CD4-positive, alpha-beta T cell treated with Interleukin-6 for 4 hours (primary cell): Measurements from ENCODE around the gene PIK3R1.
A peak's percentile ranks its signal among the peaks of the same experiment; 100 is the strongest.

Experiments
- DNase-seq: peaks from one replicate; pipeline ENCODE4 v3.0.0-alpha.2; 2020; ENCODE audit warnings: mixed read lengths

PIK3R1 gene

DNA sequence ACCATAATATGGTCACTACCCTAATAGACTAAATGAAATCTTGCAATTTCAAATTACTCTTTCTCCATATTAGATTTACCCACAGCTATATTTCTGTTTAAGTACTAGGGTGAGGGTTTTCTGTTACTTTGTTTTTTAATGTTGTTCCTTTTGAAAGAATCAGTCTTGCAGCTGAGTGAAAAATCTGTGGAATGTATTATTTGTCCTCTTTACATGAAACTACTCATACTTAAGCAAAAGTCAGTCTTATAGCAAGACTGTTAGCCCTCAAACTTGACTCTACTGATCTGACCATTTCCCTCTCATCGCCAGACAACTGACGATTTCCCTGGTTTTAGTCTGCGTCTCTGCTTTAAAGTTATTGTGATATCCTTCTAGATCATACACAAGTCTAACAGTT lies 84.0 kb downstream of the PIK3R1 start:
- DNase-seq = no peak

DNA sequence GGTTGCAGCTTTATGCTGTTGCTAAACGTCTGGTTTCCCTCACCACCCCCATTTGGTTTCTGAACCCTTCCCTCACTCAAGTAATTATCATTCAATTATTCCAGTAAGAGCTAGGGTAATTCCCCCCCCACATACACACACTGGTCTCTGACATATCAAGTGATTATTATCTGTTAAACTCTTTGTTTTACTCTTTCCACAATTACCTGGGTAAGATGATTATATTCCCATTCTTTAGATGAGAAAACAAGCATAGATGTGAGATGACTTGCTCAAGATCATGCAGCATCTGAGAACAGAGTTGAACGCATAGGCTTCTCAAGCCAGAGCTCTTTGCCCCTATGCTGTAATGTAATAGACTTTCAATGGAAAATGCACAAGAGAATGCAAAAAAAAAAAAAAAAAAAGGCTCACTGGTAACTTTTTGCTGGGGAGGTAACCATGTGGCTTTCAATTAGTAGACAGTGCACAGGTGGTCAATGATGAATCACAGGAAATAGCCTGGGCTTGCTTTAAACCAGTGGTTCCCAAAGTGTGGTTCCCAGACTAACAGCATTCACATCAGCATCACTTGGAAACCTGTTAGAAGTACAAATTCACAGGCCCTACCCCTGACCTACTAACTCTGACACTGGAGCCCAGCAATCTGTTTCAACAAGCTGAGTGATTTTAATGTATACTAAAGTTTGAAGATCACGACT lies 87.6 kb downstream of the PIK3R1 start:
- no peak for DNase-seq

DNA sequence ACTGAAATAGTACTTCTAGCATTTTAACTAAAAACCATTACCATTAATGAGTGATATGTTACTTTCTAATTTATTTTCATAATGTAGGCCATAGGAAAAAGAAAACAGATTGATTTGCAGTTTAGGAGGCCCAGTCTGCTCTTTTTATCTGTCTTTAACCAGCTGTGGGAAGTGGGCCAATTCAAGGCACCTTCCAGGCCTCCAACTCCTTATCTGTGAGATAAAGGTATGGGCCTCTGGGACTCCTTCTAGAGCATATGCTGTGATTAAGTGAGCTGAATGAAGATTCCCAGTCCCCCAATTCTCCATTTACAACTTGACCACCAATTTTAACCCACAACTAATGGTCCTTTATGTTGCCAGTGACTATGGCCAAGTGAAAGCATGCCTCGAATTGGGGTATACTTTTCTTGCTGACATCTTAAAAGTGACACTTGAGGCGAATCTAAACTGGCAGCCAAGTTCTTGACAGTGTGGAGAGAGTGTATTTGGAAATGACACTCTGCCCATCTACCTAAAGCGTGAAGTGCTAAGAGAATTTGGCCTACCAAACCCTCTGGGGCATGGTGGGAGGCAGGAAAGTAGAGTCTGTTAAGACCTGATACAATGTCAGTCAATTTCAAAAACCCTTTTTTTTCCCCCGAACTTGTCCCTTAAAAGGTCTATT lies 88.3 kb downstream of the PIK3R1 start:
- no peak for DNase-seq

GRCh38 chr5:68304421-68305052 lies 89.0 kb downstream of the PIK3R1 start:
- no peak for DNase-seq

DNA sequence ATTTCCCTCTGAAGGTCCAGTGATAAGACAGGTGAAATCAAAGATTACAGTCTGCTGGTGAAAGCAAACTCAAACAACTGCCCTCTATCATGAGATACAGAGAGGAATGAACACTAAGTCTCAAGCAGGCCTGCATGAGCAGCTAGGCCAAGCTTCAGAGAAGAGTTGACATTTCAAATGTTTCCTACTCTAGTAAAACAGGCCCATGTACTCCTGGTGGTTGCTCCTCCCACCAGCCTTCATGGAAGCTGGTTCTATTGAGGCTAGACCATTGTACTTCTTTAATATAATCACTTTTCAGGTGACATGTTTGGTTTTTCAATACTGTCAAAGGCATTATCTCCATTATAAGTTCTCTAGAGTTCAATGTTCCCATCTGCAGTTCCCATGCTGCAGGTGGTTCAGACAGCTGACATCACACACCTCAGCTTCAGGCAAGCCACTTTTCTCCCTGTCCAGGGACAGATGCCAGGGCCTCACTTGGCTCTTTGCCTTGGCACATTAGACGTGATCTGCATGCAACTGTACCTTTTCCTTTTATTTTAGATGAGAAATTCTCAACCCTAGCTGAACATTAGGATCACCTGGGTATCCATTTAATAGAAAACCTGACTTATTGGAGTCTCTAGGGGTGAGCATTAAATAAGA lies 89.8 kb downstream of the PIK3R1 start:
- DNase-seq = no peak

DNA sequence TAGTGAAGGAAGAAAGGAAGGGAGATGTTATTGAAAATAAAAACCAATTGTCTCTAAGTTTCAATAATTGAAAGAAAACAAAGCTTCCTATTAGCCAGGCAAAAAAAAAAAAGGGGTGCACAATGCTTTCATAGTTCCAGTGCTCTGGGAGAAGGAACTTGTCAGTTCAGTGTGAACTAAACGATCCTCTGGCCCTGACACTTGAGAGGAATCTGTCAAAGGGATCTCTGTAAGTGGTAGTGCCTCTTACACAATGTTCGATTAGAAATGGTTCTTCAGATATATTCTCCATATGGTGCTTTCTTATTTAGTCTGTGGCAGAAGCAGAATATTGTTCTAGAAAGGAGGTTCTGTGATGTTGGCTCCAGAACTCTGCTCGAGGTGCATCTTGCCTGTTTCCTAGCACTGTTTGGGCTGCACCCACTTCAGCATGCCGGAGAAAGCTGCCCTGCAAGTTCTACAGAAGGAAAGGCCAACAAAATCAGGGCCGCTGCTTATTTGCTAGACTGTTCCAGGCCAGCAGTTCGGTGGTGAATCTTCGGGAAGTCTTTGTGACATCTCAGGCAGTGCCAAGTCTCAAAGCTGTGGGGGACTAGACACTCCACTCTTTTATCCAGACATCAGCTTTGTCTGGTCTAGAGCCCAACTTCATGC lies 90.9 kb downstream of the PIK3R1 start:
- no peak for DNase-seq

DNA sequence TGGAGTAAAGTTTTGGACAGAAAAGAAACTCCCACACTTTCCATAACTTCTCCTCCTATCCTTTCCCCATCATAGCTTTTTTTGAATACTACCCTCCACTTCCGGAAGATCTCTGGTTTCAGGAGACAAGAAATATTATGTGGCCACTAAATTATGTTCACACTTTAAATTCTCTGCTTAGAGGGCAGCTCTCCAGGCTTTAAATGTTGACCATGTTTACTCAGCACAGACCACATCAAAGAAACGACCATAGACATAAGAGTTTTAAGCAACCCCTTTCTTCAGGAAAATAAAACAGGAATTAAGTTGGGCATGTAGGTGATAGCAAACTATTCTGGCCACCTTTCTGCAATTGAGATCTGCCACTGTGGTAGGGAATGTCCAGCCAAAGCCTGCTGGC lies 97.8 kb downstream of the PIK3R1 start:
- DNase-seq = no peak

DNA sequence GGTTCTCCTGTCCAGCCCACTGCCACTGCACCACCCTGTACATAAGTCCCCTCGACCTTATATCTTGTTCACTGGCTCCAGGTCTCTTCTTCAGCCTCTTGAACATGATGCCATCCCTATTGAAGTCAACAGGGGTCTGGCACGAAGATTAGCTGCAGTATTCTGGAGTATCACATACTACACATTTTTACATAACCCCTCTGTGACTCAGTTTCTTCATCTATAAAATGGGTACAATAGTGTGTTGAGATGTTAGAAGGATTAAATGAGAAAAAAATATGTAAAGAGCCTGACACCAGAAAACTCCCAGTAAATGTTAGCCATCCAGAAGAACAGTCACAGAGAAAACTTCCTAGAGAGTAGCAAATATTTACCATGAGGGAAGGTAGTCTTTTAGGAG lies 98.9 kb downstream of the PIK3R1 start:
- no peak for DNase-seq

DNA sequence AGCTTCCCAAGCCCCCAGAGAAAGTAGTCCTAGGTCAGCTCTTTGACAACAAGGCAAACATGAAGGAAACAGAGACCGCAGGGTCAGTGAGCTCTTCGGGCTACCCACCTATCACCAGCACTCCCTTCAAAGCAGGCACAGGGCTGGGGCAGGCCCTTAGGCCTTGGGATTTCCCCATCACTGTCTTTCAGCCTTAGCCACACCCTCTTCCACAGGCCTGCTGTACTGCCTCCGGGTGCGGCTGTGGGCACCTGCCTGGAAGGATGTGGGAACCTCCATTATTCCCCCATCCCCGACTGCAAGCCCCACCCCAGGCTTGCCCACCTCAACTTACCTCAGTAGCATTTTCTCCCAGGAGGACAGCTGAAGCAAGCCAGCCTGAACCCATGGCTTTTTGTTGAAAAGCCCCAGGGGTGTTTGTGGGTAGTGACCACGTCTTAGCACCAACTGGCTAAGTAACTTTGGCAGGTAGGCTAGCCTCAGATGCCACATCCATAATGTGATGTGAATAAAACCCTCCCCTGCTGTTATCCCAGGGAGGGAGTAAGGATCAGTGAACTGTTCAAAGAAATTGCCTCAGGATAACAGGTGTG lies 100.2 kb downstream of the PIK3R1 start:
- DNase-seq = peak; percentile 15

GRCh38 chr5:68316469-68316868 lies 100.9 kb downstream of the PIK3R1 start:
- DNase-seq = no peak

- no peak for DNase-seq
Observed at GRCh38 chr5:68317646-68318045, 102.1 kb downstream of the PIK3R1 start.

DNA sequence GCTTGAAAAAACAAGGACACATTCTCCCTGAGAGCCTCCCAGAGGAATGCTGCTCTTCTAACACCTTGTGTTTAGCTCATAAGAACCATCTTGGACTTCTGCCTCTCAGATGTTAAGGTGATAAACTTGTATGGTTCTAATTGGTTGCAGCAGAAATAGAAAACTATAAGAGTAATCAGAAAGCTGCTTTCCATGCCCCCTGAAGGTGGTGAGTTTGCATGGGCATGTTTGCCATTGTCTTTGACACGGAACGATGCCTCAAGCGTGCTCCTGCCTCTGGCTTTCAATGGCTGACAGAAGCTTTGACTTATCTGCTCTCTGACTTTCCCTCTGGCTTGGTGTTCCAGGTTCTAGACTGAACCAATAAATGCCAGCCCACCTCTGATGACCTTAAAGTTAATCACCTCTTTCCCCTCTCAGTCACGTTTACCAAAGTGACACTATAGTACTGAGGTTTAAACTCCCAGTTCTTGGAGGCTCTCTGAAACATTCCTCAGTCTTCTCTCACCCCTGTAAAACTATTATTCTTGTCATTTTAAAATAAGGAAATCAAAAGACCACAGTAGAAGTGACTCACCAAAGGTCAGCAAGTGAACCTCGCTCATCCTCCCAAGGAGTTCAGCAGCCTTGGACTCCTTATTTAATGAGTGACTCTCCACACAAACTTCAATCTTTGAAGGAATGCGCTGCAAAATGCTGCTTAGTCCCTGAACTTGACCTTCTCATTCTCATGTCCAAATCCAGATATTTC lies 103.6 kb downstream of the PIK3R1 start:
- no peak for DNase-seq

DNA sequence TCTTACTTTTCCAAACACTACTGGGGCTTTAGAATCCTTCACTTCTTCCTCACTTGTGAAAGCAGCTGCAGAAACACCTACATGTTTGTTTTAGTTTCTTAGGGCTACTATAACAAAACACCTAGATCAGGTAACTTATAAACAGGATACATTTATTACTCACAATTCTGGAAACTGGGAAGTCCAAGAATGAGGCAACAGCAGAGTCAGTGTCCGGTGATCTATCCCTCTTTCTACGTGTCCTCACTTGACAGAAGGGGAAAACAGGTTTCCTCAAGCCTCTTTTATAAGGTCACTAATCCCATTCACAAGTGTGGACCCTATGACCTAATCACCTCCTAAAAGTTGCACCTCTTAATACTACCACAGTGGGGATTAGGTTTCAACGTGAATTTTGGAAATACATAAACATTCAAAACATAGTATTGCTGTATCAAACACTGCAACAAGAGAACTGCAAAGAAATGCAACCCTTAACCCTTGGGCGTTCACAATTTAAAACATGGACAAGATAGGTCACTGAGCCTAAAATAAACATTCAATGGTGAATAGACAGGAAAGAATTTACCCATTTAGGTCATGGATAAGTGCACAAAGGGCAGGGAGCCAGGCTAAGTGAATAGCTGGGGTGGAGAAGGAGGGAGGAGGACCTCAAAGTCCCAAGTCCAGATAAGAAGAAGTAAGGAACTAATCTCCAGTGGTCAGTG lies 104.3 kb downstream of the PIK3R1 start:
- DNase-seq = no peak

- DNase-seq = no peak
Observed at GRCh38 chr5:68320413-68320986, 104.9 kb downstream of the PIK3R1 start.

DNA sequence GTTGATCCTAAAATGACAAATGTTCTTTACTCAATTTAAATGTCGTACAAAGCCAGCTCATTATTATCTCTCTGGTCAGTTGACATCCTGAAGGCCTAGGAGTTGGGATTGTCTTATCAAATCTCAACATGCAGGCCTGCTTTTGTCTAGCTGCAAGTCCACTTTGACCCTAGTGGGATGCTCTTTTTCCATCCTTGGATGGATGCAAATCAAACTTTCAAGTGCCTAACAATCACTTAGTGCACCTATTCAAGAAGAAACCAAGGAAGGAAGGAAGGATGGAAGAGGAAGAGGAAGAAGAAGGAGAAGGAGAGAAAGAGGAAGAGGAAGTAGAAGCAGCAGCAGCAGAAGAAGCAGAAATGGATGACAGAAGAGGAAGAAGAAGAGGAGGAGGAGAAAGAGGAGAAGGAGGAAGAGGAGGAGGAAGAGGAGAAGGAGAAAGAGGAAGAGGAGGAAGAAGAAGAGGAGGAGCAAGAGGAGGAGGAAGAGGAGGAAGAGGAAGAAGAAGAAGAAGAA lies 109.6 kb downstream of the PIK3R1 start:
- no peak for DNase-seq

- no peak for DNase-seq
Observed at GRCh38 chr5:68329554-68330255, 114.1 kb downstream of the PIK3R1 start.

DNA sequence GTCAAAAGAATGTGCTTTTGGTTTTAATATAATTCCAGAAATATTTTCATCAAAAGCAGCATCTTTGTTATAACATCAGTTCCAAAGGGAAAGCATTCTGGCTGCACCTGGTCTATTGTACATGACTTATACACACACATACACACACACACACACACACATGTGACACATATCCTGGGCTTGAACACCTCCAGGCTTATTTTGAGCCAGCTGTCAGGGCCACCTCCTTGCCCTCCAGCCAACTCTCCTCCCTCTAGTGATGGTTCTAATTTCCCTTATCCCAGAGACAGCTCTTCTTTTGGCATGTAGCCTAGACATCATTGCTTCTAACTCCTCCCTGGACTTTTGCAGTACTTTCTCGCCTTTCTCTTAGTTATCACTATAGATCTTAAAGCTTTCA lies 115.0 kb downstream of the PIK3R1 start:
- no peak for DNase-seq

DNA sequence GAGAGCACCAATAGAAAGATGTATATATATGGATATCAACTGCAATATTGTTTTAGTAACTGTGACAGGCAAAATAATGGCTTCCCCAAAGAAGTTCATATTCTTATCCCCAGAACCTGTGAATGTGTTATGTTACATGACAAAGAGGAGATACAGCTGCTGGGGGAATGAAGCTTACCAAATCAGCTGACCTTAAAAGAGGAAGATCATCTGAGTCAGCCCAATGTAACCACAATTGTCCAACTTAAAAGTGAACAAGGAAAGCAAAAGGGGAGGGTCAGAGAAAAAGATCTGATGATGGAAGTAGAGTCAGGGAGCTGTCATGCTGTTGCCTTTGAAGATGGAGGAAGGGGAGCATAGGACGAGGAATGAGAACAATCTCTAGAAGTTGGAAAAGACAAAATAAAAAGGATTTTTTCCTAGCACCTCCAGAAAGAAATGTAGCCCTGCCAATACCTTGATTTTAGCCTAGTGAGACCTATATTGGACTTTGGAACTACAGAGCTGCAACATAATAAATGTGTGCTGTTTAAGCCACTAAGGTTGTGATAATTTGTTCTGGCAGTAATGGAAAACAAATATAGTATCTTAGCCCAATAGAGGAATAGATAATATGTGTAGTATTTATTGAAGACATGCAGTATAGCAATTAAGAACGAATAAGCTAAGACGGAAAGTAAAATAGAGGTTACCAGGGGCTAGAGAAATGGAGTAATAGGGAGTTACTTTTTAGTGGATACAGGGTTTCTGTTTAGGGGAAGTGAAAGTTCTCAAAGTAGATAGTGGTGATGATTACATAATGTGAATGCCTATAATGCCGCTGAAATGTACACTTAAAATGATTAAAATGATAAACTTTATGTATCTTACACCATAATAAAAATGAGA lies 115.9 kb downstream of the PIK3R1 start:
- no peak for DNase-seq

- no peak for DNase-seq
Observed at GRCh38 chr5:68332080-68332451, 116.5 kb downstream of the PIK3R1 start.
